ENCODE data around the gene ODAPH. TPM values are rescaled to one million over a fixed set of nuclear protein-coding genes. Genes with fewer than 3 reads are reported as not detected.

ODAPH gene
- total and polyA plus RNA-seq, 4 experiments from 2014 or later: not detected

- no peaks in the 10 kb centered on the region for H3K36me3 ChIP-seq (ENCODE audit: insufficient read depth, low read length)
- DNase-seq: no peak
- peaks cover 0 to 4% (median 0%) of the 10 kb centered on the region in 4 donors for H3K4me1 Mint-ChIP-seq
- H3K27me3 ChIP-seq (ENCODE audit: insufficient read depth, low read length): no peaks in the 10 kb centered on the region
- H3K36me3 Mint-ChIP-seq: no peaks in the 10 kb centered on the region
- no peak overlapping the region for H3K4me3 Mint-ChIP-seq
- CTCF ChIA-PET (ENCODE audit: partially characterized antibody): interaction anchor here (0.7 kb wide), 1 partner anchor 9 kb away, joined by 3 read pairs; no protein-coding TSS in a partner anchor
- POLR2A ChIA-PET (ENCODE audit: partially characterized antibody): no interaction called here
- no peaks in the 10 kb centered on the region for H3K4me1 ChIP-seq (ENCODE audit: insufficient read depth, low read length)
- H3K9me3 Mint-ChIP-seq: no peaks in the 10 kb centered on the region
- H3K9me3 ChIP-seq (ENCODE audit: control insufficient read depth in 1 of 2, low read length in 2 of 2): no peaks in the 10 kb centered on the region
- intact Hi-C loops (cut with micrococcal nuclease): no loop called here
- no peak overlapping the region for H3K4me3 ChIP-seq (ENCODE audit: low read length in 2 of 2)
- H3K27ac Mint-ChIP-seq: peak overlapping the region in 1 of 7 donors; percentile 1
- H3K27me3 Mint-ChIP-seq: peaks cover 6 to 15% of the 10 kb centered on the region in 2 donors
- no peak overlapping the region for H3K27ac ChIP-seq (ENCODE audit: low read depth, low read length)
Observed at GRCh38 chr4:75561789-75562188, 5.9 kb downstream of the ODAPH start.

DNA sequence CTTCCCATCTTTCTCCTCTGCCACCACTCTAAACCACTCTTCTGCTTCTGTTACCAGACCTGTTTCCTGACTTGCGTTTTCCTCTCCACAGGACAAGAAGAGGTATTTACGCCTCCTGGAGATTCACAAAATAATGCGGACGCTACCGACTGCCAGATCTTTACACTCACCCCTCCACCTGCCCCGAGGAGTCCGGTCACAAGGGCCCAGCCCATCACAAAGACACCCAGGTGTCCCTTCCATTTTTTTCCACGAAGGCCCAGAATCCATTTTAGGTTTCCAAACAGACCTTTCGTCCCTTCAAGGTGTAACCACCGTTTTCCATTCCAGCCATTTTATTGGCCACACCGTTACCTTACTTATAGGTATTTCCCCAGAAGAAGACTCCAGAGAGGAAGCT is 8.2 kb downstream of the ODAPH start:
- H3K9me3 ChIP-seq (ENCODE audit: control insufficient read depth in 1 of 2, low read length in 2 of 2): no peaks in the 10 kb centered on the region
- Mint-ChIP-seq H3K9me3 (no peaks in the 10 kb centered on the region), H3K4me1 (peaks cover 0 to 4% (median 0%) of the 10 kb centered on the region in 4 donors), H3K27me3 (peaks cover 4 to 14% of the 10 kb centered on the region in 2 donors), H3K36me3 (no peaks in the 10 kb centered on the region), H3K27ac (no peak overlapping the region), H3K4me3 (no peak overlapping the region)
- POLR2A ChIA-PET (ENCODE audit: partially characterized antibody): no interaction called here
- H3K27ac ChIP-seq (ENCODE audit: low read depth, low read length): no peak overlapping the region
- H3K4me1 ChIP-seq (ENCODE audit: insufficient read depth, low read length): no peaks in the 10 kb centered on the region
- H3K27me3 ChIP-seq (ENCODE audit: insufficient read depth, low read length): no peaks in the 10 kb centered on the region
- intact Hi-C loops (cut with micrococcal nuclease): no loop called here
- H3K4me3 ChIP-seq (ENCODE audit: low read length in 2 of 2): no peak overlapping the region
- DNase-seq: no peak
- CTCF ChIA-PET (ENCODE audit: partially characterized antibody): no interaction called here
- no peaks in the 10 kb centered on the region for H3K36me3 ChIP-seq (ENCODE audit: insufficient read depth, low read length)

DNA sequence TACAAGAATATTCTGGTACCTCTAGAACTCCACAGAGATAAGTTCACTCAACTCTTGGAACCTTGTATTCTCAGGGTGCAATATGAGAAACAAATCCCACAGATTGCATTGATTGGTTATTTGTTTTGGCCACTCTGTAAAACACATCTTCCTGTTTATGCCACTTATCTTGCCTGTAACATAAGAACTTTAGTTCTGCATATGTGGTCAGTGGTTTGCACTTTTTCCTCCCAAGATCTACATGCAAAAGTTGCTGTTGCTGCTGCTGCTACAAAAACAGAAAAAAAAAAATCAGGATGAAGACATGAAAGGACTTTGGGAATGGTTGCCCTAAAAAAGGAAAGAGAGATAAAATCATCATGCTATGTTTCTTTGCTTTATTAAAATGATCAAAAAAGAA is 9.6 kb downstream of the ODAPH start:
- intact Hi-C loops (cut with micrococcal nuclease): no loop called here
- Histone ChIP-seq H3K4me1 (ENCODE audit: insufficient read depth, low read length) (no peaks in the 10 kb centered on the region), H3K27ac (ENCODE audit: low read depth, low read length) (no peak overlapping the region), H3K4me3 (ENCODE audit: low read length in 2 of 2) (no peak overlapping the region), H3K36me3 (ENCODE audit: insufficient read depth, low read length) (no peaks in the 10 kb centered on the region), H3K27me3 (ENCODE audit: insufficient read depth, low read length) (no peaks in the 10 kb centered on the region), H3K9me3 (ENCODE audit: control insufficient read depth in 1 of 2, low read length in 2 of 2) (no peaks in the 10 kb centered on the region)
- no peak overlapping the region for H3K27ac Mint-ChIP-seq
- H3K27me3 Mint-ChIP-seq: peaks cover 3 to 14% of the 10 kb centered on the region in 2 donors
- no peaks in the 10 kb centered on the region for H3K9me3 Mint-ChIP-seq
- H3K36me3 Mint-ChIP-seq: no peaks in the 10 kb centered on the region
- no peak for DNase-seq
- peaks cover 0 to 4% (median 0%) of the 10 kb centered on the region in 4 donors for H3K4me1 Mint-ChIP-seq
- CTCF ChIA-PET (ENCODE audit: partially characterized antibody): no interaction called here
- POLR2A ChIA-PET (ENCODE audit: partially characterized antibody): no interaction called here
- H3K4me3 Mint-ChIP-seq: no peak overlapping the region

GRCh38 chr4:75566911-75567310 is 11.0 kb downstream of the ODAPH start:
- Mint-ChIP-seq H3K36me3 (no peaks in the 10 kb centered on the region), H3K4me1 (peaks cover 0 to 4% (median 0%) of the 10 kb centered on the region in 4 donors), H3K27me3 (peaks cover under 1 to 11% of the 10 kb centered on the region in 2 donors), H3K4me3 (no peak overlapping the region), H3K27ac (no peak overlapping the region), H3K9me3 (no peaks in the 10 kb centered on the region)
- DNase-seq: no peak
- POLR2A ChIA-PET (ENCODE audit: partially characterized antibody): no interaction called here
- Histone ChIP-seq H3K27me3 (ENCODE audit: insufficient read depth, low read length) (no peaks in the 10 kb centered on the region), H3K4me3 (ENCODE audit: low read length in 2 of 2) (no peak overlapping the region), H3K36me3 (ENCODE audit: insufficient read depth, low read length) (no peaks in the 10 kb centered on the region), H3K4me1 (ENCODE audit: insufficient read depth, low read length) (no peaks in the 10 kb centered on the region), H3K9me3 (ENCODE audit: control insufficient read depth in 1 of 2, low read length in 2 of 2) (no peaks in the 10 kb centered on the region), H3K27ac (ENCODE audit: low read depth, low read length) (no peak overlapping the region)
- intact Hi-C loops (cut with micrococcal nuclease): no loop called here
- CTCF ChIA-PET (ENCODE audit: partially characterized antibody): interaction anchor here (1.0 to 2.3 kb wide), 2 partner anchors 9 to 281 kb away, joined by 3 to 14 read pairs; no protein-coding TSS in a partner anchor

DNA sequence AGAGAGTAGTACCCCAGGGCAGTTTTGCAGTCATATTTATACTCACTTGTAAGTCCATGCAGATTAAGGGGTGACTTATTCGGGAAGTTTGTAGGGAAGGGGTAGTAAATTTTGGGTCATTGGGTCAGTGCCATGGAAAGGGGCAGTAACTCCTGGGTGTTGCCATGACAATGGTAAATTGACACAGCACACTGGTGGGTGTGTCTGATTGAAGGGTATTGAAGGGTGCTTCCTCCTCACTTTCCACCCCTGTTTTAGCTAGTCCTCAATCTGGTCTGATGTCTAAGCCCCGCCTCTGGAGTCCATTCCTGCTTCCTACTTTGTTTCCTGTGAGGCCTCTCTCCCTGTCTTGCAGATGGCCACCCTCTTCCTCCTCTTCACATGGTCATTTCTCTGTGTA is 11.9 kb downstream of the ODAPH start:
- H3K4me3 Mint-ChIP-seq: no peak overlapping the region
- H3K4me1 Mint-ChIP-seq: peaks cover 0 to 4% (median 0%) of the 10 kb centered on the region in 4 donors
- H3K36me3 Mint-ChIP-seq: no peaks in the 10 kb centered on the region
- no peaks in the 10 kb centered on the region for H3K9me3 Mint-ChIP-seq
- H3K27me3 Mint-ChIP-seq: peaks cover 2 to 9% of the 10 kb centered on the region in 2 donors
- H3K4me1 ChIP-seq (ENCODE audit: insufficient read depth, low read length): no peaks in the 10 kb centered on the region
- POLR2A ChIA-PET (ENCODE audit: partially characterized antibody): no interaction called here
- H3K27ac ChIP-seq (ENCODE audit: low read depth, low read length): no peak overlapping the region
- no peaks in the 10 kb centered on the region for H3K36me3 ChIP-seq (ENCODE audit: insufficient read depth, low read length)
- CTCF ChIA-PET (ENCODE audit: partially characterized antibody): interaction anchor here (1.9 to 2.3 kb wide), 2 partner anchors 10 to 280 kb away, joined by 4 to 14 read pairs; no protein-coding TSS in a partner anchor
- H3K27ac Mint-ChIP-seq: no peak overlapping the region
- H3K27me3 ChIP-seq (ENCODE audit: insufficient read depth, low read length): no peaks in the 10 kb centered on the region
- no peak for DNase-seq
- no peaks in the 10 kb centered on the region for H3K9me3 ChIP-seq (ENCODE audit: control insufficient read depth in 1 of 2, low read length in 2 of 2)
- no peak overlapping the region for H3K4me3 ChIP-seq (ENCODE audit: low read length in 2 of 2)
- intact Hi-C loops (cut with micrococcal nuclease): no loop called here

GRCh38 chr4:75584067-75584466 is 28.2 kb downstream of the ODAPH start:
- peaks cover 0 to 7% (median 4%) of the 10 kb centered on the region in 8 donors for H3K9me3 Mint-ChIP-seq
- H3K36me3 Mint-ChIP-seq: peaks cover 0 to 3% of the 10 kb centered on the region in 2 donors
- H3K27me3 Mint-ChIP-seq: peaks cover 6 to 10% of the 10 kb centered on the region in 2 donors
- H3K9me3 ChIP-seq (ENCODE audit: control insufficient read depth in 1 of 2, low read length in 2 of 2): no peaks in the 10 kb centered on the region
- ChIA-PET POLR2A (ENCODE audit: partially characterized antibody) (no interaction called here), CTCF (ENCODE audit: partially characterized antibody) (interaction anchor here (0.6 to 1.2 kb wide), 3 partner anchors 12 to 311 kb away, joined by 3 read pairs; no protein-coding TSS in a partner anchor)
- H3K27ac ChIP-seq (ENCODE audit: low read depth, low read length): no peak overlapping the region
- DNase-seq: no peak
- H3K4me1 ChIP-seq (ENCODE audit: insufficient read depth, low read length): no peaks in the 10 kb centered on the region
- intact Hi-C loops (cut with micrococcal nuclease): no loop called here
- no peak overlapping the region for H3K4me3 Mint-ChIP-seq
- no peaks in the 10 kb centered on the region for H3K4me1 Mint-ChIP-seq
- no peaks in the 10 kb centered on the region for H3K27me3 ChIP-seq (ENCODE audit: insufficient read depth, low read length)
- H3K27ac Mint-ChIP-seq: no peak overlapping the region
- H3K4me3 ChIP-seq (ENCODE audit: low read length in 2 of 2): no peak overlapping the region
- no peaks in the 10 kb centered on the region for H3K36me3 ChIP-seq (ENCODE audit: insufficient read depth, low read length)

GRCh38 chr4:75593393-75593792 is 37.5 kb downstream of the ODAPH start:
- H3K27me3 ChIP-seq (ENCODE audit: insufficient read depth, low read length): no peaks in the 10 kb centered on the region
- Mint-ChIP-seq H3K36me3 (no peaks in the 10 kb centered on the region), H3K27me3 (no peaks in the 10 kb centered on the region), H3K4me3 (no peak overlapping the region), H3K4me1 (peaks cover 0 to 2% (median under 1%) of the 10 kb centered on the region in 4 donors), H3K9me3 (no peaks in the 10 kb centered on the region), H3K27ac (no peak overlapping the region)
- H3K36me3 ChIP-seq (ENCODE audit: insufficient read depth, low read length): no peaks in the 10 kb centered on the region
- DNase-seq: no peak
- intact Hi-C loops (cut with micrococcal nuclease): no loop called here
- H3K9me3 ChIP-seq (ENCODE audit: control insufficient read depth in 1 of 2, low read length in 2 of 2): no peaks in the 10 kb centered on the region
- H3K27ac ChIP-seq (ENCODE audit: low read depth, low read length): no peak overlapping the region
- POLR2A ChIA-PET (ENCODE audit: partially characterized antibody): no interaction called here
- H3K4me1 ChIP-seq (ENCODE audit: insufficient read depth, low read length): no peaks in the 10 kb centered on the region
- CTCF ChIA-PET (ENCODE audit: partially characterized antibody): no interaction called here
- no peak overlapping the region for H3K4me3 ChIP-seq (ENCODE audit: low read length in 2 of 2)

GRCh38 chr4:75596061-75596460 is 40.2 kb downstream of the ODAPH start:
- intact Hi-C loops (cut with micrococcal nuclease): no loop called here
- H3K27me3 Mint-ChIP-seq: no peaks in the 10 kb centered on the region
- no peaks in the 10 kb centered on the region for H3K36me3 Mint-ChIP-seq
- H3K27ac Mint-ChIP-seq: no peak overlapping the region
- Histone ChIP-seq H3K4me3 (ENCODE audit: low read length in 2 of 2) (no peak overlapping the region), H3K27me3 (ENCODE audit: insufficient read depth, low read length) (no peaks in the 10 kb centered on the region), H3K36me3 (ENCODE audit: insufficient read depth, low read length) (no peaks in the 10 kb centered on the region), H3K4me1 (ENCODE audit: insufficient read depth, low read length) (no peaks in the 10 kb centered on the region), H3K9me3 (ENCODE audit: control insufficient read depth in 1 of 2, low read length in 2 of 2) (no peaks in the 10 kb centered on the region), H3K27ac (ENCODE audit: low read depth, low read length) (no peak overlapping the region)
- peaks cover 0 to 2% (median under 1%) of the 10 kb centered on the region in 4 donors for H3K4me1 Mint-ChIP-seq
- no peak for DNase-seq
- no peaks in the 10 kb centered on the region for H3K9me3 Mint-ChIP-seq
- H3K4me3 Mint-ChIP-seq: no peak overlapping the region
- ChIA-PET POLR2A (ENCODE audit: partially characterized antibody) (no interaction called here), CTCF (ENCODE audit: partially characterized antibody) (no interaction called here)

Data from CD4-positive, alpha-beta memory T cell (primary cell).